GM13976 (cell line): ENCODE results near the gene THAP3.

Experiments
- DNase-seq: peaks from one replicate; pipeline ENCODE4 v3.0.0; 2012; ENCODE audit warnings: low spot score
- CTCF ChIP-seq: IDR thresholded peaks from 2 replicates; pipeline ENCODE4 v1.5.1; 2012; ENCODE audit warnings: borderline replicate concordance, mild to moderate bottlenecking; ENCODE audit not compliant: insufficient read depth; ENCODE audit errors: extremely low read depth, missing control alignments, control extremely low read depth
- in situ Hi-C: fragments of 300-500 bp; cut with MboI; formaldehyde crosslinking; loops from one replicate; pipeline ENCODE4 v1.12.0; 2022; ENCODE audit warnings: low sequenced_read_pairs, mixed read lengths, inconsistent platforms; ENCODE audit not compliant: unreplicated experiment

The THAP3 gene

GRCh38 chr1:6674771-6675170 is 50.1 kb downstream of the THAP3 start:
- no peak for DNase-seq
- TF ChIP-seq CTCF = no peak
- in situ Hi-C loops = no loop called here

- TF ChIP-seq CTCF = no peak
- DNase-seq = no peak
- in situ Hi-C loops = no loop called here
These were observed 51.3 kb downstream of the THAP3 start for GRCh38 chr1:6675941-6676340.
